ENCODE data around the gene SIN3B.
A peak's percentile ranks its signal among the peaks of the same experiment; 100 is the strongest.

SIN3B gene

DNA sequence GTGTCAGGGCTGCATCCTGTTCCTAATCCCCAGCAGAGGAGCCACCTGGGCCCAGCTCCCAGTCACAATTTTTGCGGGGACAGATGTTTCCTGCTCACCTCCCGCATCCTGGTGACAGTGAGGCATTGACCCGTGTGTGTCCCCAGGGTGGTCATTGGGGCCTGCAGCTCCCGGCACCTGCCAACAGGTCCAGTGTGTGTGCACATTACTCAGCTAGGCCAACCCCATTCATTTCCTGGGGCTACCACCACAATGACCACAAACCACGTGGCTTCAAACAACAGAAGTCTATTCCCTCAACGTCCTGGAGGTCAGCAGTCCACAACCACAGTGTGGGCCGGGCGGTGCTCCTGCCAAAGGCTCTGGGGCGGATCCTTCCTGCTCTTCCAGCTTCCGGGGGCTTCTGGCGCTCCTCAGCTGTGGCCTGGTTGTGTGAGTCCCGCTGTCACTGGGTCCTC lies 47.7 kb downstream of the SIN3B start:
- peak in 1 of 2 experiments; percentile 35 for DNase-seq (ENCODE audit: low read depth in 1 of 2, low spot score in 1 of 2)
- in situ Hi-C loops (cut with HindIII; ENCODE audit: low pct_unique_long_range_greater_than_20kb, low sequenced_read_pairs), result no loop called here
- TF ChIP-seq JUND (IDR thresholded peaks at IDR 0.05; ENCODE audit: low read depth), result no peak

DNA sequence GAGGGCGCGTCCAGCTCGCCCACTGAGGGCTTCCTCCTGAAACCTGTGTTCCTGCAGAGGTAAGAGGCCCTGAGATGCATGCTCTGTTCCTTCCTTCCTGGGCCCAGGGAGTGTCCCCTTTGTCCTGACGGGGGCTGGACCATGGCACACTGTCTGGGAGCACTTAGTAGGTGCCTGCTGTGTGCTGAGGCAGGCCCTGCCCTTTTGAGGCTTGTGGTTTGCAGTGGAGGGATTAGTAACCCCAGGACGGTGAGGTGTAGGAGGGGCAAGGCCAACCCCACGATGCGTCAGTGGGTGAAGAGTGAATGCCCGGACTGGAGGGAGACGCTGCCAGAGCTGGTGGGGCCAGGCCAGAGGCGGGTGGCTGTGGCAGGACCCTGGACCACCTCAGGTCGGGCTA lies 48.4 kb downstream of the SIN3B start:
- in situ Hi-C loops (cut with HindIII; ENCODE audit: low pct_unique_long_range_greater_than_20kb, low sequenced_read_pairs), result no loop called here
- DNase-seq (ENCODE audit: low read depth in 1 of 2, low spot score in 1 of 2), result no peak
- TF ChIP-seq JUND (IDR thresholded peaks at IDR 0.05; ENCODE audit: low read depth), result no peak

DNA sequence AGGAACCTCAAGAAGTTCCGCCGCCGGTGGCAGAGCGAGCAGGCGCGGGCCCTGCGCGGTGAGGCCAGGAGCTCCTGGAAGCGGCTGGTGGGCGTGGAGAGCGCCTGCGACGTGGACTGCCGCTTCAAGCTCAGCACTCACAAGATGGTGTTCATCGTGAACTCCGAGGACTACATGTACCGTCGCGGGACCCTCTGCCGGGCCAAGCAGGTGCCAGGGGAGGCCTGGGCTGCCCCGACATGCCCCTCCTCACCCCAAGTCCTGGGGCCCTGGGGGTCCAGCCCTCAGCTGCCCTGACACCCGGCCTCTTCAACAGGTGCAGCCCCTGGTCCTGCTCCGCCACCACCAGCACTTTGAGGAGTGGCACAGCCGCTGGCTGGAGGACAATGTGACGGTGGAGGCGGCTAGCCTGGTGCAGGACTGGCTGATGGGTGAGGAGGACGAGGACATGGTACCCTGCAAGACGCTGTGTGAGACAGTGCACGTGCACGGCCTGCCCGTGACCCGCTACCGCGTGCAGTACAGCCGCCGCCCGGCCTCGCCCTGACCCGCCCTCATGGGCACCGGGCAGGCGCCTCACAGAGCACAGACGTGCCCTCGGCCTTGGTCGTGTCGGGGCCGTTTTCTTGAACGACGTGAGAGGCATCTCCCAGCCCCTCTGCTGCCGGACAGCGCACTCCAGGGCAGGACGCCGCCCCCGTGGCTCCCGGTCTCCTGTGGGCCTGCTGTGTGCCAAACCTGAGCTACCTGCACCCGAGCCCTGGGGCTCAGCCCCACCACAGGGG lies 49.2 kb downstream of the SIN3B start:
- TF ChIP-seq JUND (IDR thresholded peaks at IDR 0.05; ENCODE audit: low read depth), result no peak
- no peak for DNase-seq (ENCODE audit: low read depth in 1 of 2, low spot score in 1 of 2)
- in situ Hi-C loops (cut with HindIII; ENCODE audit: low pct_unique_long_range_greater_than_20kb, low sequenced_read_pairs), result no loop called here

DNA sequence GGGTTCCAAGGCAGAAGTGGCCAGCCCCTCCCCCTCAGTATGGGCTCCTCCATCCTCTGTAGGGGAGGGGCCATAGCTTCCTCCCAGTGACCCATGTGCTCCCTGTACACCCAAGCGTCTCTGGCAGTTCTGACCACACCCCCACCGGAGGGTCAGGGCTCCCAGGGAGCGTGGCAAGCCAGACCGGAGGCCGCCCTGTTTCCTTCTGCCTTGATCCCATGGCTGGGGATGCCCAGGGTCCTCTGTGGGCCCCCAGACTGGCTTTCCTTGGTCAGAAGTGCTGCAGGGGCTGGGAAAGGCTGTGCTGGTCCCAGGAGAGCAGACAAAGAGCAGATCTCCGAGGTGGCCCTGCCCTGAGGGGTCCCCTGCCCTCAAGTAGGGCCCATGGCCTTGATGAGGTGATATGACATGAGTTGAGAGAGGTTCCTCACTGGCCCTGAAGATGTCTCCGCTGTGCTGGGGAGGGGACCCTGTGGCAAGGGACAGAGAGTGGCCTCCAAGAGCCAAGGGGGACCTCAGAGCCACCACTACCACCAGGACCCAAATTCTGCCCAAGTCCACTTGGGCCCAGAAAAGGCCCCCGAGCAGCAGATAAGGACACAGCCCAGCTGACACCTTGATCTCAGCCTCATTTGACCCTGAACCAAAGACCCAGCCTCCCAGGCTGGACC lies 51.8 kb downstream of the SIN3B start:
- TF ChIP-seq JUND (IDR thresholded peaks at IDR 0.05; ENCODE audit: low read depth), result no peak
- in situ Hi-C loops (cut with HindIII; ENCODE audit: low pct_unique_long_range_greater_than_20kb, low sequenced_read_pairs), result no loop called here
- no peak for DNase-seq (ENCODE audit: low read depth in 1 of 2, low spot score in 1 of 2)

DNA sequence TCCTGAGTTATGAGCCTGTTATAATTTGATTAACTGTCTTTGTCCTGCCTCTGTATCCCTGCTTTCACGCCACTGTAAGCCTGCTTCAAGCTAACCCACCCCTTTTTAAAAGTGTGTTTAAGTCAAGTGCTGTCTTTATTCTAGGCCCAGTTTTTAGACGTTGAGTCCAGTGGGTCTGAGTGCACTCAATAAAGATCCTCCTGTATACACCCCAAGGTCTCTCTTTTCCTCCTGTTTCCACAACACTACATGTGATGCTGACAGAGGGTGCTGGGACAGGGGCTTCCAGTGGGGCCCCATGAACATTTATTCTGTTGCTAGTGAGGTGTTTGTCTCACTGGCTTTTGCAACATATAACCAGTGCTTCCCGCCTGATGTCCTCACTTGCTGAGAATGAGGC lies 52.9 kb downstream of the SIN3B start:
- no peak for TF ChIP-seq JUND (IDR thresholded peaks at IDR 0.05; ENCODE audit: low read depth)
- no peak for DNase-seq (ENCODE audit: low read depth in 1 of 2, low spot score in 1 of 2)
- in situ Hi-C loops (cut with HindIII; ENCODE audit: low pct_unique_long_range_greater_than_20kb, low sequenced_read_pairs), result no loop called here

DNA sequence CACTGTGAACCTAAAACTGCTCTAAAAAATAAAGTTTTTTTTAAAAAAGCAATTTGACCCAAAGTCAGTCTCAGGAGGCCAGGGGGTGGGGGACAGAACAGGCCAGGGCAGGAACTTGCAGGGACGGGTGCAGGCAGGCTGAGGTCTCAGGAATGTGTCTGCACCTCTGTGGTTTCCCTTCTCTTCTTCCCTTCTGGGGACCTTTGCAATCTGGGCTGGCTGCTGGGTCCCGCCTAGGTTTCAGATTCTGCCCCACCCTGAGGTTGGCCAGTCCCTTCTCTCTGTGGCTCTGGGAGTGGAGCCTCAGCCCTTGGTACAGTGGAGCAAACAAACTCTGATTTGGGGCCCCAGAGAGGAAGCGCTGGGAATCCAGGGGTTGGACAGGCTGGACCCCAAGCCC lies 54.3 kb downstream of the SIN3B start:
- TF ChIP-seq JUND (IDR thresholded peaks at IDR 0.05; ENCODE audit: low read depth), result no peak
- in situ Hi-C loops (cut with HindIII; ENCODE audit: low pct_unique_long_range_greater_than_20kb, low sequenced_read_pairs), result no loop called here
- DNase-seq (ENCODE audit: low read depth in 1 of 2, low spot score in 1 of 2), result no peak

DNA sequence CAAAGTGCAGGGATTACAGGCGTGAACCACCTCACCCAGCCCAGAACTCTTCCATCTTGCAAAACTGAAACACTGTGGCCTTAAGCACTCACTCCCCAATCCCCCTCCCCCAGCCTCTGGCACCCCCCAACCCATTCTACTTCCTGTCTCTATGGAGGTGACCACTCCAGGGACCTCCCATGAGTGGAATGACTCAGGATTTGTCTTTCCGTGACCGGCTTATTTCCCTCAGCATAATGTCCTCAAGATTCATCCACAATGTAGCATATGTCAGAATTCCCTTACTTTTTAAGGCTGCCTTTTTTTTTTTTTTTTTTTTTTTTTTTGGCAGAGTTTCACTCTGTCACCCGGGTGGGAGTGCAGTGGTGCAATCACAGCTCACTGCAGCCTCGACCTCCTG lies 56.0 kb downstream of the SIN3B start:
- TF ChIP-seq JUND (IDR thresholded peaks at IDR 0.05; ENCODE audit: low read depth), result no peak
- in situ Hi-C loops (cut with HindIII; ENCODE audit: low pct_unique_long_range_greater_than_20kb, low sequenced_read_pairs), result no loop called here

DNA sequence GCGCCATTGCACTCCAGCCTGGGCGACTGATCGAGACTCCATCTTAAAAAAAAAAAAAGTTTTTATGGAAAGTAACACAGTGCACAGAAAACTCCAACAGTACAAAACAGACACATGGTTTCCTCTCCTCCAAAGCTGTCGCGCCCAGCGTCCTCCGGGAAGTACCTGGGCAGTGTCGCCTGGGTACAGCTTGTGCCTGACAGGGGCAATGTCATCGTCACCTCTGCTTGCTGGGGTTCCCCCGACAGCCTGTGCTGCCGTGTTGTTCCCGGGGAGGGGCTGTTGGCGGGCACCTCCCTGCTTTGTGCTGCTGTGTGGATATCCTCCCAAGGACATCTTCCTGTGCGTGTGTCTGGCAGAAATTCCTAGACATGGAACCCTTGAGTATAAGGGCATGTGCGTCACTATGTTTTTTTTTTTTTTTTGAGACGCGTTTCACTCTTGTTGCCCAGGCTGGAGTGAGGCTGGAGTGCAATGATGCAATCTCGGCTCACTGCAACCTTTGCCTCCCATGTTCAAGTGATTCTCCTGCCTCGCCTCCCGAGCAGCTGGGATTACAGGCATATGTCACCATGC lies 57.2 kb downstream of the SIN3B start:
- TF ChIP-seq JUND (IDR thresholded peaks at IDR 0.05; ENCODE audit: low read depth), result no peak
- DNase-seq (ENCODE audit: low read depth in 1 of 2, low spot score in 1 of 2), result no peak
- in situ Hi-C loops (cut with HindIII; ENCODE audit: low pct_unique_long_range_greater_than_20kb, low sequenced_read_pairs), result no loop called here

More for the DNA sequence above, 56.0 kb downstream of the SIN3B start:
- DNase-seq (ENCODE audit: low read depth in 1 of 2, low spot score in 1 of 2), result no peak

DNA sequence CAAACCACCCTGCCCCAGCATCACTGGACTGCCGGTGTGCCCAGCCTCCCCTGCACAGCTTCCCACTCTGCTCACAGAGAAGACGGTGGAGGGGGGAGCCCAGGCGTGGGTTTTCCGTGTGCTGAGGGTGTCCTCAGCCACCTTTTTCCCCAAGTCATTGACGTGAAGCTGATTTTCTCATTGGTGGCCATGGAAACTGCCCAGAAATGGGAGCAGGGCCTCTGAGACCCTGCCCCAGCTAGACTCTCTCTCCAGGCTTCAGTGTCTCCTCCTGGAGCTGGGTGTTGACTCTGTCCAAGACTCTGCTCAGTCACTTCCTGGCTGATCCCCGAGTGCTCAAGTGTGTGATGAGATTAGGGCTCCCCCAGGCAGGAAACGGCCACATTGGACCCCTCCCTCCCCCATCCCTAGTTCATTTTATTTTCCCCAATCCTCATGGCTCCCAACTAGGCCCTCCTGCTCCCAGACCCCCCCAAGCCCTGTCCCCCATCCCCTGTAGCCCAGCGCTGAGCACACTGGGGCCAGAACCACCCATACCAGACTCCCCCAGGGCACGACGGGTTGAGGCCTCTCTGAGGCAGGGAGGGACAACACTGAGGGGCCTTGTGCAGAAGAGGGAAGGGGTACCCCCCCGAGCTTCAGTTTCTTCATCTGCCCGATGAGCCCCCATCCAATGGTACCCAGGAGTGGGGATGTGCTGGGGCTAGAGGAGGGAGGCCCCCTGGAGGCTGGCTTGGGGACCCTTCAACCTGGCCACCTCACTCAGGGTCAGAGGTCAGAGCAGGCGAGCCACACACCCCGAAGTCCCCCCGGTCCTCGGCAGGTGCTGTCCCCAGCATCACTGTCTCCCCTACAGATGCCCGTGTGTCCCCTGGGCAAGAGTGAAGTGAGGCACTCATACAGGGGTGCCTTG lies 58.4 kb downstream of the SIN3B start:
- DNase-seq (ENCODE audit: low read depth in 1 of 2, low spot score in 1 of 2), result no peak
- in situ Hi-C loops (cut with HindIII; ENCODE audit: low pct_unique_long_range_greater_than_20kb, low sequenced_read_pairs), result no loop called here
- no peak for TF ChIP-seq JUND (IDR thresholded peaks at IDR 0.05; ENCODE audit: low read depth)

DNA sequence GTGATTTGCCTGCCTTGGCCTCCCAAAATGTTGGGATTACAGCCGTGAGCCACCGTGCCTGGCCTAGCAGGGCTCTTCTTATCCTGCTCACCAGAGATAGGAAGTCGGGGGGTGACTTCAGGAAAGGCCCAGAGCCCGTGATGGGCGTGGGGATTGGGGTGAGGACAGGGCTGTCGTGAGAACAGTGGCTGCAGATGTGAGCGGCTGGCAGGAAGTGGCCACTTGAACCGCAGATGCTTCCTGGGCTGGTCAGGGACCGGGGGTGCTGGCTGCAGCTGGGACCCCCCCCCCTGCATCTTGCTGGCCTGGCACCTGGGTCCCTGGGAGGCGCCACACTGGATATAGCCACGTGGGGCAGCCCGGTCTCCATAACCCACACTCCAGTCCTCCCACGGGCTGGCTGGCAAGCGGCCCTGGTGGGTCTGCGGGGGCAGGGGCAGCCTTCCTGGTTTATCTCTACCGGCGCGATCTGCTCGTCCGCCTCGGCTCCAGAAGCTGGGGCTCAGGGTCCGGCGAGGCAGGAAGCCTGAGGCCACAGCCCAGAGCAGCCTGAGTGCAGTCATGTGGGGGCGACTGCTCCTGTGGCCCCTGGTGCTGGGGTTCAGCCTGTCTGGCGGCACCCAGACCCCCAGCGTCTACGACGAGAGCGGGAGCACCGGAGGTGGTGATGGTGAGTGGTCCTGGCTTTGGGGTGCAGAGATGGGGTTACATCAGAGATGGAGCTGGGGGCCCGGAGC lies 59.6 kb downstream of the SIN3B start, which contains the start of gene F2RL3:
F2RL3 (plus strand) TSS at position 371 of the 737 bp plus-strand sequence; CDS start at position 562, 191 bp downstream.
- in situ Hi-C loops (cut with HindIII; ENCODE audit: low pct_unique_long_range_greater_than_20kb, low sequenced_read_pairs), result no loop called here
- no peak for DNase-seq (ENCODE audit: low read depth in 1 of 2, low spot score in 1 of 2)
- TF ChIP-seq JUND (IDR thresholded peaks at IDR 0.05; ENCODE audit: low read depth), result no peak

DNA sequence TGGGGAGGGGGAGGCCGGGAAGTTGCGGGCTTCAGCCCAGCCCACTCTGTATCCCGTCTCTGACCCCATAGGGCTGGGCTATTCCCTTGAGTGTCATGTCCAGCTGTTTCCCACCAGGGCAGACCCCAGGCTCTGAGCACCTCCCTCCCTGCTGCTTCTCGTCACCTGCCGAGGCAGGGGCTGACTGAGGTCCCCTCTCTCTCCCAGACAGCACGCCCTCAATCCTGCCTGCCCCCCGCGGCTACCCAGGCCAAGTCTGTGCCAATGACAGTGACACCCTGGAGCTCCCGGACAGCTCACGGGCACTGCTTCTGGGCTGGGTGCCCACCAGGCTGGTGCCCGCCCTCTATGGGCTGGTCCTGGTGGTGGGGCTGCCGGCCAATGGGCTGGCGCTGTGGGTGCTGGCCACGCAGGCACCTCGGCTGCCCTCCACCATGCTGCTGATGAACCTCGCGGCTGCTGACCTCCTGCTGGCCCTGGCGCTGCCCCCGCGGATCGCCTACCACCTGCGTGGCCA lies 60.2 kb downstream of the SIN3B start:
- no peak for TF ChIP-seq JUND (IDR thresholded peaks at IDR 0.05; ENCODE audit: low read depth)
- DNase-seq (ENCODE audit: low read depth in 1 of 2, low spot score in 1 of 2), result no peak
- in situ Hi-C loops (cut with HindIII; ENCODE audit: low pct_unique_long_range_greater_than_20kb, low sequenced_read_pairs), result no loop called here
